NCI-H748 treated with DMSO at 0.1 percent for 48 hours (cell line): ENCODE results near the gene TRAPPC8.
A peak's percentile ranks its signal among the peaks of the same experiment; 100 is the strongest.
"Not testable (repeated sequence)": the region's sequence is repeated elsewhere in the genome, so short reads cannot be mapped to it uniquely, and the experiment has no call there.

Source experiments
- DNase-seq: peaks from one replicate; lab custom pipeline; 2025; lab: John Stamatoyannopoulos, UW

Gene TRAPPC8

DNA sequence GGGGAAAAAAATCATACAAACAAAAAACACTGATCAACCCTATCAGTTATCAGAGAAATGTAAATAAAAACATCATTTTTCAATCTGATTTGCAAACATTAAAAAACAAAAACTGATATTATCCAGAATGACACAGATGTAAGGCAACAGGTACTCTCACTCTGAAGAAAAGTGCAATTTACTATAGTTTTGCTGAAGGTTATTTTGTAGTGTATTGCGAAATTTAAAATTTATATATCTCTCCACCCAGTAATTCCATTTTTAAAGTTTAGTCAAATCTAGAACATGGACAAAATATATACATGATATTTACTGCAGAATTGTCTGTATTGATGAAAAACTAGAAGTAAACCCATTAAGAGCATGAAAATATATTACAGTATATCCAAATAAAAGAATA is 79.8 kb downstream of the TRAPPC8 start:
- no peak for DNase-seq

DNA sequence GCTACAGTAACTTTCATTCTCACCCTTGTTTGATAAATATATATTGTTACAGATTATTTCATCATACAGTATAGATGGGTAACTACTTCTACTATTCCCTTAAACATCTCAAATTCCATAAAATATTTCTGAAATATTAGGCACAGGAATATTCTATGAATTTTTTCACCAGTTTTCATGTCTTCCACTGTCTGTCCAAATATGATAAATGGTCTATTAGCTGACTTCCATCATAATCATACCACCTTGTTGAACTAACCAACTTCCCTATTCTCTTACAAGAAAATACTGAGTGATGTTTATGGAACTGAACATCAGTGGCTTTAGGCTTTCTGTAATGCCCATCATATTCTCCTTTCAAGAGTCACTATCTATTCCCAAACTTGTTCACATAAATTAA is 82.4 kb downstream of the TRAPPC8 start:
- DNase-seq: no peak

- DNase-seq: no peak
Measured at GRCh38 chr18:31857526-31858106, 85.3 kb downstream of the TRAPPC8 start.

GRCh38 chr18:31850844-31851243 is 92.1 kb downstream of the TRAPPC8 start:
- DNase-seq: no peak

GRCh38 chr18:31840499-31840898 is 102.4 kb downstream of the TRAPPC8 start:
- no peak for DNase-seq

GRCh38 chr18:31837879-31838278 is 105.0 kb downstream of the TRAPPC8 start:
- no peak for DNase-seq

- no peak for DNase-seq
Measured at GRCh38 chr18:31835528-31836133, 107.3 kb downstream of the TRAPPC8 start.

DNA sequence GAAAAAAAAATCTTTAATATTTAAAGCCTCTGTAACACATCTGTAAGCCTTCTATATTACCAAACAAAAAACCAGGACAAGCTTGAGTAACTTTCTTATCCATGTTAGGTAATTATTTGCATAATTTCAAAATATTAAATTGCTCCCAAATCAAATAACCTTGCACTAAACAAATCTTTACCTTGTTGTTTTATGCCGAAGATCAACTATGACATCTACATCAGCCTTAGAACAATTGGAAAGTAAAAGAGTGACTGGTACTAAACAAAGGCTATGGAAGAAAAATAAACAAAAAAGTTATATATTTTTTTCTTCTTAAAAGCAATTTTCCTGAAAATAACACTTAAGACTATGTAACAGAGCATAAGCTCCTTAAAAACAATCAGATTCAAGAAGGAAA is 111.0 kb downstream of the TRAPPC8 start:
- DNase-seq: no peak

DNA sequence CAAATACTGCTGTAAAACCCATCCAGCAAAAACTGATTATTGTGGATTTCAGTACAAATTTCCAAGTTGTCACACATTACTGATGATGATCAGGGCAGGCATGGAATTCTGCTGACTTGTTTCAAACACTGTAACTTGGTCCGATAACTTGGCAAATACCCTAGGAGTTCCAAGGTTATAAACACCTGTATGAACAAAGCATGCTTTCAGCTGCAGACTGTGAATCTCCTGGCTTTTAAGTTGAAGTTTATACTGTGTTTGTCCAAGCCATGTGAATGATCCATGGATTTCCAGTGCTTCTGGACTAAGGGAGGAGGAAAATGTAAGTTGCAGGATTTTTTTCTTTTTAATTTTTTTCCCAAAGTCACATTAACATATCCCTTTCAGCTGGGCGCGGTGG is 112.2 kb downstream of the TRAPPC8 start:
- no peak for DNase-seq

GRCh38 chr18:31828613-31829012 is 114.3 kb downstream of the TRAPPC8 start:
- no peak for DNase-seq

GRCh38 chr18:31826673-31827325 is 116.1 kb downstream of the TRAPPC8 start:
- DNase-seq: not testable (repeated sequence)

- DNase-seq: no peak
Measured at GRCh38 chr18:31825772-31826171, 117.2 kb downstream of the TRAPPC8 start.

DNA sequence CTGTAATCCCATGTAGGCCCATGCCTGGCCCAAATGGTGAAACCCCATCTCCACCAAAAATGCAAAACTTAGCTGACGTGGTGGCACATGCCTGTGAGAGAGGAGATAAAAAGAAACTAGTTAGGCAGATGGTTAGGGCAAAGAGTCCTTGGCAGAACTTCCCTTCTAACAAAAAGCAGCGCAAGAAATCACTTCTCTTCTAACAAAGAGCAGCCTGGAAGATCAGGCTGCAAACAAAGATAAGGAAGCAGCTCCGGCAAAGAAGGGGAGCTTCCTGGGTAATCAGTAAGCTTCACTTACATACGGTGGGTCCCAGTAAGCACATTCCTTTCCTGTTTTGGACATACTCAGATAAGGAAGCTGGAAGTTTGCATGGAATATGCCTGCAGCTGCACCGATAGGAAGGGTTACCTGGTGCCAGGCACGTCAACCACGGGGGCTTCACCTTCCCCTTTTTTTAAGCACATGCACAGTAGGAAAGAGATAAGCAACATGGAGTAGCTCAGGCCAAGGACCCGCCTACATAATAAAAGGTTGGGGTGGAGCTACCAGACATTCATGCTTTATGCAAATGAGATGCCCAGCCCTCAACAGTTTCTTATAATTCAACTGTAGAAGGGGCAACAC is 121.3 kb downstream of the TRAPPC8 start:
- no peak for DNase-seq

DNA sequence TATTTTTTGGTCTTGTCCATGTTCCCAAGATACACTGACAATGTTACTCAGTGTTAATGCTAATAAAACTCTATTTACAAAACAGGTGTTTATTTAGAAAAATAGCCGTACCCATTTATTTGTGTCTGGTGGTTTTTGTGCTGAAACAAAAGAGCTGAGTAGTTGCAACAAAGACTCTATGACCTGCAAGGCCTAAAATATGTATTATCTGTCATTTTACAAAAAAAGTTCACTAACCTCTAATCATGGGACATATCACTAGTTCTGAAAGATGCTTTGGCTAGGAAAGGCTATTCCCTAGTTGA is 123.1 kb downstream of the TRAPPC8 start:
- DNase-seq: no peak

GRCh38 chr18:31819106-31819924 is 123.6 kb downstream of the TRAPPC8 start:
- peak; percentile 61 for DNase-seq

- DNase-seq: no peak
Measured at GRCh38 chr18:31814132-31814531, 128.8 kb downstream of the TRAPPC8 start.

DNA sequence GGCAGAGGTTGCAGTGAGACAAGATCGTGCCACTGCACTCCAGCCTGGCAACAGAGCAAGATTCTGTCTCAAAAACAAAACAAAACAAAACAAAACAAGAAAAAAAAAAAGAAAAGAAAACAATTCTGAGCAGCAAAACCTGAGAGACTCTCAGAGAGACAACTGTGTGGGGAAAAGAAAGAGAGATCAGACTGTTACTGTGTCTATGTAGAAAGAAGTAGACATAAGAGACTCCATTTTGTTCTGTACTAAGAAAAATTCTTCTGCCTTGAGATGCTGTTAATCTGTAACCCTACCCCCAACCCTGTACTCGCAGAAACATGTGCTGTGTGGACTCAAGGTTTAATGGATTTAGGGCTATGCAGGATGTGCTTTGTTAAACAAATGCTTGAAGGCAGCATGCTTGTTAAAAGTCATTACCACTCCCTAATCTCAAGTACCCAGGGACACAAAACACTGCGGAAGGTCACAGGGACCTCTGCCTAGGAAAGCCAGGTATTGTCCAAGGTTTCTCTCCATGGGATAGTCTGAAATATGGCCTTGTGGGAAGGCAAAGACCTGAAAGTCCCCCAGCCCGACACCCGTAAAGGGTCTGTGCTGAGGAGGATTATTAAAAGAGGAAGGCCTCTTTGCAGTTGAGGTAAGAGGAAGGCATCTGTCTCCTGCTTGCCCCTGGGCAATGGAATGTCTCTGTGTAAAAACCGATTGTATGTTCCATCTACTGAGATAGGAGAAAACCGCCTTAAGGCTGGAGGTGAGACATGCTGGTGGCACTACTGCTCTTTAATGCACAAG is 132.4 kb downstream of the TRAPPC8 start:
- DNase-seq: not testable (repeated sequence)

GRCh38 chr18:31809049-31809448 is 133.9 kb downstream of the TRAPPC8 start:
- DNase-seq: not testable (repeated sequence)

- DNase-seq: no peak
Measured at GRCh38 chr18:31801078-31801477, 141.8 kb downstream of the TRAPPC8 start.

DNA sequence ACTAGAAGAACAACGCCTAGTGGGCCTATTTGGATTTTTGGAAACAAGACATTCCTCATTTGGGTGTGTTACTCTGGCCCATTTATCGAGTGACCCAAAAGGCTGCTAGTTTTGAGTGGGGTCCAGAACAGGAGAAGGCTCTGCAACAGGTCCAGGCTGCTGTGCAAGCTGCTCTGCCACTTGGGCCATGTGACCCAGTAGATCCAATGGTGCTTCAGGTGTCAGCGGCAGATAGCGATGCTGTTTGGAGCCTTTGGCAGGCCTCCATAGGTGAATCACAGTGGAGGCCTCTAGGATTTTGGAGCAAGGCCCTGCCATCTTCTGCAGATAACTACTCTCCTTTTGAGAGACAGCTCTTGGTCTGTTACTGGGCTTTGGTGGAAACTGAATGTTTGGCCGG is 143.7 kb downstream of the TRAPPC8 start:
- not testable (repeated sequence) for DNase-seq

DNA sequence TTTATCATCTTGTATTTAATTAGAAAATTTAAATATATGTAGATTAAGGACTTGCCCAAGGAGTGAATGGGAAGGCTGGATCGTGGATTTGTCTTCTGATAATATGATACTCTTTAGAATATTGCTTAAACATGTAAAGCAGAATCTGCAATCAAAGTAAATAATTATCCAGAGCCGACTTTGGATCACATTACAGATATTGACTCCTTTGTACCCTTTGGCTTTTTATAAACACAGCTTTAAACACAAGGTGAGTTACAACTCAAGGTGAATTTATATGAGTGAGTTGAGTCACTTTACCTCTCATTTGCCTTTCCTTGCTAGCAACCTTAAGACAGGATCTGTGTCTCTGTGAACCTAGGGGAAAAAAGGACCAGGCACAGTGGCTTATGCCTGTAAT is 144.5 kb downstream of the TRAPPC8 start:
- DNase-seq: no peak

DNA sequence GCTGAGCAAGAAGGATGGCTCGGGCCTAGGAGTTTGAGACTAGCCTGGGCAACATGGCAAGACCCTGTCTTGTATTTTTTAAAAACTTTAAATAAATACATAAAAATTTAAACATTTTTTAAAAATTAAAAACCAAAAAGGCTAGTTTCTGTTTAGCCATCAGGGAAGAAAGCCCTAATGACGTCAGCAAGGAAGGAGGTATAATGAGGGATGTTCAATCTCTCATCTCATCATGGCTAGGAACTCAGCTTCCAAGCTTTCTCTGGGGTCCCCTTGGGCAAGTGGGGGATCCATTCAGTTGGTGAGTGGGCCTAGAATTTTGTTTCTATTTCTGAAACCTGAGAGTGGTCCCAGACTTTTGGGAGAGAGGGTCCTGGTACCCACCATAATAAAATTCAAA is 147.2 kb downstream of the TRAPPC8 start:
- DNase-seq: no peak
